GM19468 (cell line): ENCODE results near the gene PAOX.
"Not testable (repeated sequence)": the region's sequence is repeated elsewhere in the genome, so short reads cannot be mapped to it uniquely, and the experiment has no call there.

Source experiments
- ATAC-seq: cut with Tn5 transposase; IDR thresholded peaks from one replicate; pipeline ENCODE4 v1.9.1; 2021; ENCODE audit warnings: mild to moderate bottlenecking, moderate library complexity, moderate number of reproducible peaks; ENCODE audit not compliant: unreplicated experiment; ENCODE audit errors: extremely low read depth

The PAOX gene

GRCh38 chr10:133379801-133380666 is 972 bp downstream of the PAOX start:
- no peak for ATAC-seq

GRCh38 chr10:133381036-133381435 is 2.0 kb downstream of the PAOX start:
- ATAC-seq, result no peak

DNA sequence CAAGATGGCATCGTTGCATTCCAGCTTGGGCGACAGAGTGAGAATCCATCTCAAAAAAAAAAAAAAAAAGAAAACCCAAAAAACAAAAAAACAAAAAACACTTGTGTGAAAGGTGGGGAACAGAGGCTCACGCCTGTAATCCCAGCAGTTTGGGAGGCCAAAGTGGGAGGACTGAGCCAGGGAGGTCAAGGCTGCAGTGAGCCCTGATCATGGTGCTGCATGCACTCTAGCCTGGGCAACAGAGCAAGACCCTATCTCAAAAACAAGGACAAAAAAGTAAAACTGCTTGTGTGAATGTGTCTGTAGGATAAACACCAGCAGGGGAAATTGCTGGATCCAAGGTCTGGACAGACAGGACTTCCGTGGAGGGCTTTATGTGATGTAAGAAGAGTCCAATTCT is 4.5 kb downstream of the PAOX start:
- no peak for ATAC-seq

DNA sequence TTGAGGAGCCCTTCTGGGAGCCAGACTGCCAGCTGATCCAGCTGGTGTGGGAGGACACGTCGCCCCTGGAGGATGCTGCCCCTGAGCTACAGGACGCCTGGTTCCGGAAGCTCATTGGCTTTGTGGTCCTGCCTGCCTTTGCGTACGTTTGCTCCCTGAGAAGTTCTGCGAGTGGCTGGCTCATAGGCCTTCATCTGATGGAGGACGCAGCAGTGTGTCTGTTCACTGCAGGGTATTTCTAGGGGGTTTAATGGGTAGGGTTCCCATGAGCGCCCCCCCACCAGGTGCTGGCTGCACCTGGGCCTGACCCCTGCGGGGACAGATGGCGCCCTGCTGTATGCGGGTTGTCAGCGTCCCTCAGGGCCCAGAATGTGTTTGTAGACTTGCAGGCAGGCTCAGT is 5.0 kb downstream of the PAOX start:
- no peak for ATAC-seq

GRCh38 chr10:133385214-133385613 is 6.2 kb downstream of the PAOX start:
- ATAC-seq, result no peak

- ATAC-seq, result not testable (repeated sequence)
These were observed 7.9 kb downstream of the PAOX start for GRCh38 chr10:133386951-133387350.

GRCh38 chr10:133388236-133388972 is 9.3 kb downstream of the PAOX start:
- ATAC-seq, result no peak

- ATAC-seq, result peak; percentile 90
These were observed 10.1 kb downstream of the PAOX start for GRCh38 chr10:133388973-133389818.

DNA sequence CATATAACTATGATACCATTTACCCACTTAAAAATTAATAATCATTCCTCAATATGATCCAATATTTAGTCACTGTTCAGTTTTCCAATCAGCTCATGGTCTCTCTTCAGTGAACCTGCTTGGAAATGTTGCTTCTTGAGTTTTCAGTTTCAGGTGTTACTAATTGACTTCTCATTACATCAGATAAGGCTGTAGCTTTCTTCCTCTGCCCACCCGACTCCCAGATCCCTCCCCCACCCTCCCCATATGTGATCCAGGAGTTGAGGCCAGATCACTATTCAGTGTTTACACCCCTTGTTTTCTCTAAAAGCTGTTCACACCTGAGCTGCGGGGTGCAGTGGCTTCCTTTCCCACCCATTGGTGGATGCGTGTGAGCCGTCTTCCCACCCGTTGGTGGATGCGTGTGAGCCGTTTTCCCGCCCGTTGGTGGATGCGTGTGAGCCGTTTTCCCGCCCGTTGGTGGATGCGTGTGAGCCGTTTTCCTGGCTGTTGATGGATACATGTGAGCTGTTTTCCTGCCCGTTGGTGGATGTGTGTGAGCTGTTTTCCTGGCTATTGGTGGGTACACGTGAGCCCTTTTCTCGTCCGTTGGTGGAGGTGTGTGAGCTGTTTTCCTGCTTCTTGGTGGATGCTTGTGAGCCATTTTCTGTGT is 11.7 kb downstream of the PAOX start:
- ATAC-seq, result no peak

GRCh38 chr10:133391249-133391635 is 12.2 kb downstream of the PAOX start:
- ATAC-seq, result no peak

GRCh38 chr10:133391761-133392518 is 12.9 kb downstream of the PAOX start:
- no peak for ATAC-seq

GRCh38 chr10:133393401-133394063 is 14.5 kb downstream of the PAOX start:
- ATAC-seq, result no peak

DNA sequence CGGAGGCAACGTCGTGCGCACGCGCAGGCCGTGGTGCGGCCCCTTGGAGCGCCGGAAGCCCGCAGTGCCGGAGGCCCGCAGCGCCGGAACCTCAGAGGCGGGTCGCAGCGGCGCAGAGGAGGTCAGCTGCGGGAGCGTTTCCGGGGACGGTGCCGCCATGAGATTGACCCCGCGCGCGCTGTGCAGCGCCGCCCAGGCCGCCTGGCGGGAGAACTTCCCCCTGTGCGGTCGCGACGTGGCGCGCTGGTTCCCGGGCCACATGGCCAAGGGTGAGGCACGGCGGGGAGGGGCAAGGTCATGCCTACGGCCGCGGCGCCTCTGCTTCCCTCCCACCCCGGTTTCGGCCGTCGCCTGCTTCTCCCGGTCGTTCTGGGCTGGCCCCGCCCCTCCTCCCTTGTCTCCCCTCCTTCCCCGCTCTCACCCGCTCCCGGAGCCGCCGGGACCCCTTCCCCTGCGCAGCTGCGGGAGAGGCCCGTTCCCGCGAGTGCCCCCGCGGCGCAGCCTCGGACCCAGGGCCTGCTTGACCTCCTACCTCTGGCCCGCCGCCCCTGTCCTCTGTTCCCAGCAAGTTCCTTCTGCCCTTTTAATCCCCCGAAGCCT is 15.1 kb downstream of the PAOX start, which contains the start of gene MTG1:
TSS of gene MTG1 (plus strand) at position 94 of the 600 bp plus-strand sequence. CDS start at position 158, 64 bp downstream.
- ATAC-seq, result peak; percentile 71

- ATAC-seq, result no peak
These were observed 15.7 kb downstream of the PAOX start for GRCh38 chr10:133394801-133395221.

DNA sequence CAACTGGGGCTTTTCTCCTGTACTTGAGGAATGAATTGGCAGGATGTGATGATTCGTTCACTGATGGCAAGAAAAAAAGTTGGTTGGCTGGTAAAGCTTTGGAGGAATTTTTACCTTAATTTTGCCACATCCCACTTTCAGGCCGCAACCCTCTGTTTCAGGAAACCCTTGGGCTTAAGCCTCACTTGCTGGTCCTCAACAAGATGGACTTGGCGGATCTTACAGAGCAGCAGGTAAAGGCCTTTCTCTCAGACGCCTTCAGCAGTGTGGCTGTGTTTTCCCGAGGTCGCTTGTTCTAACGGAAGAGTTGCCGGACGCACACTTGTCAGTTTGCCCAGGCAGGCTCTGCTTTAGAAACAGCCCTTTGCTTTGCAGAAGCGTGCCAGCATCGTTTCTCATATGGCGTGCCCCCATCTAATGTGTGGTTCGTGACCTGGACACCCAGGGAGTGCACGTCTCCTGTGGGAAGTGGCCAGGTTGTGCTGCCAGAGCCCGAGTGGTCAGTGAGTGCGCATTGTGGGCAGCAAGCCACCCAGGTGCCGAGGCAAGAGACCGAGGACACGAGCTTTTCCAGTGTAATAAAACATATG is 17.1 kb downstream of the PAOX start:
- no peak for ATAC-seq

- ATAC-seq, result no peak
These were observed 18.9 kb downstream of the PAOX start for GRCh38 chr10:133397938-133398337.

- ATAC-seq, result no peak
These were observed 20.1 kb downstream of the PAOX start for GRCh38 chr10:133399123-133399601.
